ENCODE results near the gene CFAP57. TPM values are rescaled to one million over a fixed set of nuclear protein-coding genes. Genes with fewer than 3 reads are reported as not detected.

Gene CFAP57
- total and polyA plus RNA-seq, 2 of the 4 experiments (the other 2 are of a cell fraction) = 0.29 to 0.36 TPM

- peak overlapping the region; percentile 67 to 93; a peak in 1 of 4 replicates for H4K8ac ChIP-seq (ENCODE audit: low read depth in 2 of 2, low read length in 2 of 2)
- H3K9me3 ChIP-seq (ENCODE audit: control insufficient read depth, insufficient read depth, low read length) = no peaks in the 10 kb centered on the region
- no peak overlapping the region for H3K18ac ChIP-seq (ENCODE audit: low read depth, low read length)
- peaks cover 0 to 7% of the 10 kb centered on the region in 2 experiments; a peak in 2 of 4 replicates for H3K79me1 ChIP-seq (ENCODE audit: low read depth in 1 of 2, low read length in 2 of 2)
- dilution Hi-C loops (cut with HindIII; ENCODE audit: low sequenced_read_pairs, unreplicated experiment) = no loop called here
- DNase-seq (no peak), ATAC-seq (ENCODE audit: low read depth) (no peak)
- no peak overlapping the region for H4K5ac ChIP-seq (ENCODE audit: low read depth, low read length)
- H3K9me1 ChIP-seq (ENCODE audit: insufficient read depth, low read length) = peaks cover 23% of the 10 kb centered on the region
- H2BK120ac ChIP-seq (ENCODE audit: low read depth, low read length) = peak overlapping the region; percentile 89
- H3K4me3 ChIP-seq (ENCODE audit: insufficient read depth, low read depth, low read length) = no peak overlapping the region
- H3K4ac ChIP-seq (ENCODE audit: low read depth, low read length) = peak overlapping the region; percentile 86
- H3K27me3 ChIP-seq (ENCODE audit: control insufficient read depth, insufficient read depth, low read length) = no peaks in the 10 kb centered on the region
- H2BK20ac ChIP-seq (ENCODE audit: low read depth, low read length) = peak overlapping the region; percentile 82
- no CpG with 5 or more reads among the region's 1 CpG for WGBS, 2 experiments (ENCODE audit: extremely low coverage in 2 of 2, insufficient read length in 1 of 2)
- no peak overlapping the region for H3K4me2 ChIP-seq (ENCODE audit: low read depth, low read length)
- H2AFZ ChIP-seq (replicated peaks; ENCODE audit: low read length, poor library complexity) = no peak overlapping the region
- H2AK5ac ChIP-seq (ENCODE audit: low read depth, low read length) = peak overlapping the region; percentile 93
- H3K14ac ChIP-seq (replicated peaks; ENCODE audit: low read depth, low read length) = 0 out of 2 replicates have a peak overlapping the region, but pooled peaks have one; percentile 69
- H4K20me1 ChIP-seq (ENCODE audit: insufficient read depth, low read length) = no peaks in the 10 kb centered on the region
- no peak for TF ChIP-seq MAZ (IDR thresholded peaks at IDR 0.05; ENCODE audit: borderline replicate concordance, low read depth, low read length)
- CTCF ChIA-PET = no interaction called here
- in situ Hi-C loops (cut with MboI; ENCODE audit: low sequenced_read_pairs) = no loop called here
- POLR2A ChIA-PET (ENCODE audit: unreplicated experiment) = no interaction called here
- intact Hi-C loops (cut with micrococcal nuclease) = no loop called here
- no peak overlapping the region for H3K56ac ChIP-seq (ENCODE audit: extremely low read depth, insufficient read depth, low read length)
- peak overlapping the region; percentile 87; the same call in 1 of the 3 replicates for H2BK15ac ChIP-seq (ENCODE audit: low read depth, low read length)
- BruUV-seq (replicated peaks) = no TSS peak
- H2AK9ac ChIP-seq (replicated peaks; ENCODE audit: low read depth, low read length, poor library complexity) = no peak overlapping the region
- peak overlapping the region; percentile 89; the same call in 1 of the 2 replicates for H3K23ac ChIP-seq (ENCODE audit: low read depth, low read length)
- H3K36me3 ChIP-seq (ENCODE audit: control insufficient read depth, insufficient read depth, low read length) = no peaks in the 10 kb centered on the region
- H3K27ac ChIP-seq (ENCODE audit: insufficient read depth, low read length) = no peak overlapping the region
- H3K9ac ChIP-seq (ENCODE audit: low read depth, low read length) = no peak overlapping the region
- peak overlapping the region; percentile 94; the same call in 1 of the 2 replicates for H4K91ac ChIP-seq (ENCODE audit: insufficient read depth, low read depth, low read length)
- H3K4me1 ChIP-seq (ENCODE audit: control insufficient read depth, insufficient read depth, low read length) = peaks cover 18% of the 10 kb centered on the region
- H2BK5ac ChIP-seq (ENCODE audit: low read depth, low read length, poor library complexity, severe bottlenecking) = peak overlapping the region; percentile 88
These were observed 32.3 kb downstream of the CFAP57 start for GRCh38 chr1:43204394-43204793.

Data from IMR-90 (cell line).